Fibroblast of lung (primary cell): ENCODE measurements around the gene PIK3R3.

ENCODE experiments used
- CTCF ChIP-seq, 2 donors: IDR thresholded peaks in 1 of 2; conservative IDR thresholded peaks in 1 of 2; 1 replicate in 1 of 2; 2 replicates in 1 of 2; pipeline ENCODE4 v1.5.1; 2011 to 2012; ENCODE audit warnings: low read length in 2 of 2, control low read depth in 1 of 2, inconsistent platforms in 1 of 2, low read depth in 1 of 2, mild to moderate bottlenecking in 1 of 2
- EZH2 ChIP-seq: IDR thresholded peaks from 2 replicates; pipeline ENCODE4 v1.5.1; 2012; ENCODE audit warnings: low read length, control low read depth, mild to moderate bottlenecking; ENCODE audit errors: missing control alignments

DNA sequence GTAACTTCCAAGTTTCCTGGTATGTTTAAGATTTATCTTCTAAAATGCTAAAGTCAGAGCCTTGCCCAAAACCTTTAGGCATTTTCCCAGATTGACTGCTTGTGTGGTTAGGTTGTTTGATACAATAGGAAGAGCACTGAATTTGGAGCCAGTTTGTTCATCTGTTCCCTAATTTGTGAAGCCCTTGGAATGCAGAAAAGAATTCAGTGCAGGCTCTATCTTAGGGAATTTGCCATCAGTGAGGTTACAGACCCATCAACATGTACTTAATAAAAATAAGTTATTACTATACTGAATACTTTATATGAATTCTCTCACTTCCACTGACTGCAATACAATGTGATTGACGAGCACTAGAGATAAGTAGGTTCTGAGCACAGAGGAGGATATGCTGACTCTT lies 120.2 kb downstream of the PIK3R3 start:
- TF ChIP-seq CTCF (conservative IDR thresholded peaks at IDR 0.05 in 1 of 2, IDR thresholded peaks at IDR 0.05 in 1 of 2; ENCODE audit: low read depth in 1 of 2, low read length in 2 of 2) (no peak), EZH2 (no peak)
